NCI-H82 treated with DMSO at 0.1 percent for 48 hours (cell line): ENCODE results near the gene FNIP2.
"Not testable (repeated sequence)": the region's sequence is repeated elsewhere in the genome, so short reads cannot be mapped to it uniquely, and the experiment has no call there.

Experiments used
- DNase-seq: peaks from one replicate; lab custom pipeline; 2025; ENCODE audit not compliant: unreplicated experiment; lab: John Stamatoyannopoulos, UW

The FNIP2 gene

DNA sequence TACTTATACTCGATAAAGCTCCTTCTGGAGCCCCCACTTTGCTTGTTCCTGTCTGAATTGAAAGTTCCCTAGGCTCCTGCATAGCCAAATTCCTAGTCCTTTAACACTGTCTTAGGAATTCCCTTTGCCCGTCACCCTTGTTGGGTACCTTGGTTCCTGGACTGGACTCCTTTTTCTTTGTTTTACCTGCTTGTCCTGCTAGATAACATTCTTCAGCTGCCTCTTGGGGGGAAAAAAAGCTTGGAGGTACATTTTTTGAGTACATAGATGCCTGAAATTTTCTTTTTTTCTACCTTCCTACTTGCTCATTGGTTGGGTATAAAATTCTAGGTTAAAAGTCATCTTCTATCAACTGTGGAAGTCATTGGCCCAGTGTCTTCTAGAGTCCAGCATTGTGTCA, 179.2 kb downstream of the FNIP2 start:
- DNase-seq: no peak

DNA sequence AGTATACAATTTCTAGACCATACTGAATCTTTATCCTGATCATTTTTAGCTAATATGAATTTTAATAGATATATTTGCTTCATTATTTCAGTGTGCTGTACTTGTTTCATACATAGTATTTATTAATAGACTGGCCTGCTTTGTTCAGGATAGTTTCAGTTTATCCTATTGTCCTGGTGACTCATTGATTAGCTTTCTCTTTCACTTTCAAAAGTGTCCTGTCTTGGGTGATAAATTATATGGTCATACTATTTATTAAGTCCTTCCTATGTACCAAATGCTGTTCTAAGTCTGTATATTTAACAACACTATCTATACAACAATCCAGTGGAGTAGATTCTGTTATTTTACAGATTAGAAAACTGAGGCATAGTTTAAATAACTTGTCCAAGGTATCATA, 180.3 kb downstream of the FNIP2 start:
- DNase-seq: no peak

DNA sequence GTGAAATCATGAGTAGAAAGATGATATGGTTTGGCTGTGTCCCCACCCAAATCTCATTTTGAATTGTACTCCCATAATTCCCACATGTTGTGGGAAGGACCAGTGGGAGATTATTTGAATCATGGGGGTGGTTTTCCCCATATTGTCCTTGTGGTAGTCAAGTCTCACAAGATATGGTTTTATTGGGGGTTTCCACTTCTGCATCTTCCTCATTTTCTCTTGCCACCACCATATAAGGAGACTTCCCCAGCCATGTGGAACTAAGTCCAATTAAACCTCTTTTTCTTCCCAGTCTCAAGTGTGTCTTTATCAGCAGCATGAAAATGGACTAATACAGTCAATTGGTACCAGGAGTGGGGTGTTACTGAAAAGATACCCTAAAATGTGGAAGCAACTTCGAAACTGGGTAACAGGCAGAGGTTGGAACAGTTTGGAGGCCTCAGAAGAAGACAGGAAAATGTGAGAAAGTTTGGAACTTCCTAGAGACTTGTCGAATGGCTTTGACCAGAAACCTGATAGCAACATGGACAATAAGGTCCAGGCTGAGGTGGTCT, 183.5 kb downstream of the FNIP2 start:
- not testable (repeated sequence) for DNase-seq

DNA sequence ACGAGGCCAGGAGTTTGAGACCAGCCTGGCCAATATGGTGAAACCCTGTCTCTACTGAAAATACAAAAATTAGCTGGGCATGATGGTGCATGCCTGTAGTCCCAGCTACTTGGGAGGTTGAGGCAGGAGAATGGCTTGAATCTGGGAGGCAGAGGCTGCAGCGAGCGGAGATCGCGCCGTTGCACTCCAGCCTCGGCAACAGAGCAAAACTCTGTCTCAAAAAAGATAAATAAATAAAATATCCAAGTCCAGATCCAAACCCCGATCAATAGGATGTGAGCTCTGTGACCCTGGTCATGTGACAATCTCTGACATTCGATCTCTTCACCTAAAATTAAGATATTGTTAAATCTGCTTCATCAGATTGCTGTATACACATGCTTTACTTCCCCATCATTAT, 187.5 kb downstream of the FNIP2 start:
- DNase-seq: not testable (repeated sequence)

DNA sequence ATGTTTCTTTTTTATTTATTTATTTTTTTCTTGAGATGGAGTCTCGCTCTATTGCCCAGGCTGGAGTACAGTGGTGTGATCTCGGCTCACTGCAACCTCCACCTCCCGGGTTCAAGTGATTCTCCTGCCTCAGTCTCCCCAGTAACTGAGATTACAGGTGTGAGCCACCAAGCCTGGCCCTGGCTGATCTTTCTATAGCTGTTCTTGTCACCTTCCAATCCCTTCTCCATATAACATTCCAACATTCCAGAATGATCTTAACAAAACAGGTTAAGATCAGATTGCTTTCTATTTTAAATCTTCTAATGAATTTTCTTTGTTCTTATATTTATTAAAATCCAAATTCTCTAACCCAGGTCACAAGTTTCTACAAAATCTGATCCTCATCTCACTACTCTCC, 188.1 kb downstream of the FNIP2 start:
- DNase-seq: not testable (repeated sequence)
